Mucosa of rectum (tissue), 2 donors: Measurements from ENCODE around the gene ACTMAP.

Experiments used
- H3K27ac ChIP-seq, 2 donors: one replicate each; pipeline ENCODE4 v1.7.0; 2013; ENCODE audit warnings: inconsistent platforms in 2 of 2, low read depth in 2 of 2, low read length in 2 of 2
- H3K27me3 ChIP-seq, 2 donors: one replicate each; pipeline ENCODE4 v1.7.0; 2013; ENCODE audit warnings: low read length in 2 of 2; ENCODE audit not compliant: control insufficient read depth in 2 of 2, insufficient read depth in 2 of 2
- H3K36me3 ChIP-seq, 2 donors: one replicate each; pipeline ENCODE4 v1.7.0; 2013; ENCODE audit warnings: low read length in 2 of 2; ENCODE audit not compliant: control insufficient read depth in 2 of 2, insufficient read depth in 2 of 2
- H3K4me1 ChIP-seq, 2 donors: one replicate each; pipeline ENCODE4 v1.7.0; 2013; ENCODE audit warnings: low read length in 2 of 2, mild to moderate bottlenecking in 1 of 2; ENCODE audit not compliant: control insufficient read depth in 2 of 2, insufficient read depth in 2 of 2
- H3K4me3 ChIP-seq, 2 donors: one replicate each; pipeline ENCODE4 v1.7.0; 2013; ENCODE audit warnings: low read length in 2 of 2
- H3K9ac ChIP-seq, 2 donors: one replicate each; pipeline ENCODE4 v1.7.0; 2013; ENCODE audit warnings: low read length in 2 of 2, low read depth in 1 of 2, mild to moderate bottlenecking in 1 of 2
- H3K9me3 ChIP-seq, 2 donors: one replicate each; pipeline ENCODE4 v1.7.0; 2013; ENCODE audit warnings: low read length in 2 of 2; ENCODE audit not compliant: control insufficient read depth in 2 of 2
- donor health status: healthy.
- donor health status: Normal muscosa, but diverticular disease.

ACTMAP gene

DNA sequence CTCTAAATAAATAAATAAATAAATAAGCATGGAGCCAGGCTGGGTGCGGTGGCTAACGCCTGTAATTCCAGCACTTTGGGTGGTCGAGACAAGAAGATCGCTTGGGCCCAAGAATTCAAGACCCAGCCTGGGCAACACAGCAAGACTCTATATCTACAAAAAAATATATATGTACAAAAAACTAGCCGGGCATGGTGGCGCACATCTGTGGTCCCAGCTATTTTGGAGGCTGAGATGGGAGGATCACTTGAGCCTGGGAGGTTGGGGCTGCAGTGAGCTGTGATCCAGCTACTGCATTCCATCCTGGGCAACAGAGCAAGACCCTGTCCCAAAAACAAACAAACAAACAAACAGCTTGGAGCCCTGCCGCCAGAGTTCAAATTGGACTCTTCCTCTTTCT lies 2.7 kb downstream of the ACTMAP start:
- peaks cover 6 to 18% of the 10 kb centered on the region in 2 donors for H3K4me1 ChIP-seq

DNA sequence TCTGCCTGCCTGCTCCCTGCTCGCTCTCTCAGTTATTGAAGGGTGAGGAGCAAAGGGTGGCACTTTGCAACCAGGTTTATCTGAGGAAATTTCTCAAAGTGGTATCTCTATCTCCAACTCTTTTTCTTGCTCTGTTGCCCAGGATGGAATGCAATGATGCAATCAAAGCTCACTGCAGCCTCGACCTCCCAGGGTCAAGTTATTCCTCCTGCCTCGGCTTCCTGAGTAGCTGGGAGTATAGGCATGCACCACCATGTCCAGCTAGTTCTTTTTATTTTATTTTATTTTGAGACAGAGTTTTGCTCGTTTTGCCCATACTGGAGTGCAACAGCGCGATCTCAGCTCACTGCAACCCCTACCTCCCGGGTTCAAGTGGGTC lies 4.9 kb downstream of the ACTMAP start:
- Histone ChIP-seq H3K27me3 (no peaks in the 10 kb centered on the region), H3K4me1 (peaks cover 6 to 11% of the 10 kb centered on the region in 2 donors), H3K9ac (no peak overlapping the region), H3K9me3 (no peaks in the 10 kb centered on the region), H3K4me3 (no peak overlapping the region), H3K36me3 (peaks cover 4% of the 10 kb centered on the region in 2 donors), H3K27ac (no peak overlapping the region)

More for the DNA sequence above, 2.7 kb downstream of the ACTMAP start:
- Histone ChIP-seq H3K36me3 (peaks cover 0 to 2% of the 10 kb centered on the region in 2 donors), H3K4me3 (no peak overlapping the region), H3K9ac (no peak overlapping the region), H3K9me3 (no peaks in the 10 kb centered on the region), H3K27ac (no peak overlapping the region), H3K27me3 (no peaks in the 10 kb centered on the region)

DNA sequence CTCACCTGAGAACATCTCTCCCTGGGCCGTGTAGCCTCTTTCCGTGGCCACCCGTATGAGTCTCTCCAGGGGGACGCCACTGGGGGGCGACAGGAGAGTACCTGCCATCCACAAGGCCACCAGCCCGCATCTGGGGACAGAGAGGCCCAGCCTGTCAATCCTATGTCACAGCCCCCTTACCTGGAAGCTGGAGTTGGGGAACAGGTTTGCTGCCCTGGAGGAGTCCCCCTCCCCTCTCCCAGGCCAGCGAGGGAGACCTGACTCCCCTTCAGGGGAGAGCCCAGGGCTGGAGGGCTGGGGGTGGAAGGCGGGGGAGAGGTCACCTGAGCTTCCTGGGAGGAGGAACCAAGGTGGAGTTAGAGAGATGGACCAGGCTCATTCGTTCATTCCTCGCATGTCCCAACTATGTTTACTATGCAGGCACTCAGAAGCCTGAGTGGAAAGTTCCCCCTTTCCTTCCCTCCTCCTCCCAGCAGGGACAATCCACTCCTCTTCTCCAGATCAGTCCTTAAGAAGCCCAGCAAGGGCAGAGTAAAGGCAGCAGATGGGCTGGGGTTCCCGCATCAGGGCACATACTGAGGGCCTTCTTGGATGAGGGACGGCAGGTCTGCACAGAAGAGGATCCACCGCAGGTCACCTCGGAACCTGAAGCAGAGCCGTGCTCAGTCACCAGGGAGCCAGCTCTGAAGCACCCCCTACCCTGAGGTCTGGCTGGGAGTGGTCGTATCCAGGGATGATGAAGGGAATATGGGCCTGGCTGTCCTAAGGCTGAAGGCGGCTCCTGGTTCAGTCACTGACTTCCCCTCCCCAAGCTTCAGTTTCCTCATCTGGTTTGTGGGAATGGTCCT lies 5.5 kb downstream of the ACTMAP start:
- no peak overlapping the region for H3K27ac ChIP-seq
- peaks cover 4 to 8% of the 10 kb centered on the region in 2 donors for H3K36me3 ChIP-seq
- no peaks in the 10 kb centered on the region for H3K9me3 ChIP-seq
- peaks cover 6 to 7% of the 10 kb centered on the region in 2 donors for H3K4me1 ChIP-seq
- no peaks in the 10 kb centered on the region for H3K27me3 ChIP-seq
- no peak overlapping the region for H3K4me3 ChIP-seq
- no peak overlapping the region for H3K9ac ChIP-seq

DNA sequence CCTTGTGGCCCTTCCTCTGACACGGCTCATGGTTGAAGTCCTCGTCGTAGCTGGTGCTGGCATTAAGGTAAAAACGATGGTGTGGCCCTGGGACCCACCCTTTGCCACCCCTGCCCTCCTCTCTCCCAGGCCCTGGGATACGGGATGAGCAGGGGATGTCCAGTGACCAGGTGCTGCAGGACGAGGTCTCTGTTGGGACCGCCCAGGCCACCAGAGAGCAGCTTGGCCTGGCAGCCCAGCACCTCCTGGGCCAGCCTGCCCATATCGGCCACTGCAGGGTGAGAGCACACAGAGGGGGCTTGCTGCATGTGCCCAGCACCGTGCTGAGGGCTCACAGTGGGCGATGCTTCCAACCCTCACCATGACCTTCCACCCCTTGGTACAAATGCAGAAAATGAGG lies 6.4 kb downstream of the ACTMAP start:
- no peaks in the 10 kb centered on the region for H3K27me3 ChIP-seq
- no peak overlapping the region for H3K27ac ChIP-seq
- peaks cover 4 to 16% of the 10 kb centered on the region in 2 donors for H3K36me3 ChIP-seq
- no peaks in the 10 kb centered on the region for H3K9me3 ChIP-seq
- H3K4me1 ChIP-seq: peaks cover 0 to 2% of the 10 kb centered on the region in 2 donors
- H3K9ac ChIP-seq: no peak overlapping the region
- no peak overlapping the region for H3K4me3 ChIP-seq

DNA sequence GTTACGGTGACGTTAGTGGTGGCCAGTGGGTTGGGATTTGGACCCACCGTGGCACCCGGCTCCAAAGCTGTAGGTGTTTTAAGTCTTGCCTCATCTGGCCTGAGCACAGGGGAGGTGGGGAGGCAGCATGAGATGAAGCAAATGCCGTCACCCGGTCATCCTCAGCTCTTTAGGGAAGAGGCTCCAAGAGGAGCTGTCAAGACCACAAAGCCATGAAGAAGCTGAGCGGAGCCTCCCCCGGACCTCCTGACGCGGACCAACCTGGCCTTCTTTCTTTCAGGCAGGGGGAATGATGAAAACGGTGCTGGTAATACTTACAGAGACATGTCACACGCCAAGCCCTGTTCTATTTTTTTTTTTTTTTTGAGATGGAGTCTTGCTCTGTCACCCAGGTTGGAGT lies 7.4 kb downstream of the ACTMAP start:
- Histone ChIP-seq H3K4me1 (peaks cover 0 to 2% of the 10 kb centered on the region in 2 donors), H3K9ac (no peak overlapping the region), H3K27ac (no peak overlapping the region), H3K9me3 (no peaks in the 10 kb centered on the region), H3K27me3 (no peaks in the 10 kb centered on the region), H3K4me3 (no peak overlapping the region), H3K36me3 (peaks cover 4 to 22% of the 10 kb centered on the region in 2 donors)

DNA sequence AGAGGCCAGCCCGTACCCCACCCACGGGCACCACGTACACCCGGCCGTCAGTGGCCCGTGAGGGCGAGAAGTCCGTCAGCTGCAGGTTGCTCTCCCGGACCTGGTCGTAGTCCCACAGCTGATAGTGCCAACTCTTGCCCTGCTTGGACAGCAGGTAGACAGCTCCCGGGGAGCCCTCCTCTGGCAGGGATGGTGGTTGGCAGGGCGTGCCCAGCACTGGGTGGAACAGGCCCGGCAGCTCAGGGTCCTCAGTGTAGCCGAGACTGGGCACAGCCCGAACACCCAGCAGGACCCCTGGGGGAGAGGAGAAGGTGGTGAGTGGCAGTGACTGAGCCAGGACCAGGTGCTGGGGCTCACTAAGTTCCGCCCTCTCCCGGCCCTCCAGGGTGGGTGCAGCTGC lies 7.8 kb downstream of the ACTMAP start:
- Histone ChIP-seq H3K27ac (no peak overlapping the region), H3K4me3 (no peak overlapping the region), H3K4me1 (peaks cover 0 to 2% of the 10 kb centered on the region in 2 donors), H3K9ac (no peak overlapping the region), H3K27me3 (no peaks in the 10 kb centered on the region), H3K36me3 (peaks cover 6 to 25% of the 10 kb centered on the region in 2 donors), H3K9me3 (no peaks in the 10 kb centered on the region)

DNA sequence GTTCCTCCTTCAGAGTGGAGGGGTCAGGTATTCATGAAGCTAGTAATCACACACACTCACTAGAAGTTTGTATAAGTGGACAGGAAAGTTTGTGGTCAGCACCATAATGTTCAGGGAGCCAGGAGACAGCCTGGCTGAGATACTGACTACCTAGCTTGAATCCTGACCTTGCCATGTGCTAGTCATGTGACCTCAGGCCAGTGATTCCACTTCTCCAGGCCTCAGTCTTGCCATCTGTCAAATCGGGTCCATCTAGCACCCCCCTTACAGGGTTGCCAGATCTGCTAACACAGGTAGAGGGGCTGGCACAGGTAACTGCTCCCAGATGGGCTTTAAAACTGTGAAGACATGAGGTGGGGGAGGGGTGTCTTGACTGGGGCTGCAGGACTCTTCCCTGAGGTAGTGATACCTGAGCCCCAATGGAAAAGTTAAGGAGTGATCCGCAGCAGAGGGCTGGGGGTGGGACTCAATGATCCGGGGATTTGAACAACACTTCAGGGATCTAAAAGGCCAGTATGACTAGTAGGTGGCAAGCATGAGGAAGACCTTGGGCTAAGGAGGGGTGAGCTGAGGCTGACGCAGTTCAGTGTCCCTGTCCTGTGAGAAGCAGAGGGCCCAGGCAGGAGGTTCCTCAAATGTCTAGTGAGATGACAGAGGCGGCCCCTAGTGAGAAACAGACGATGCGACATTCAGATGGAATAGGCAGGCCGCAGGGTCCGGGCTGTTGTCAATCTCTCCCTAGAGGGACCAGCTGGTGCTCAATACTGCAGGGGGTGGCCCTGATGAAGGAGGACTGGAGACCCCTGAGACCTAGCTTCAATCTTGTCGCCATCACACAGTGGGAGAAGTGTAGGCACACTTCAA lies 8.5 kb downstream of the ACTMAP start:
- Histone ChIP-seq H3K4me1 (peaks cover 0 to 2% of the 10 kb centered on the region in 2 donors), H3K36me3 (peaks cover 13 to 32% of the 10 kb centered on the region in 2 donors), H3K4me3 (no peak overlapping the region), H3K9me3 (no peaks in the 10 kb centered on the region), H3K27ac (no peak overlapping the region), H3K9ac (no peak overlapping the region), H3K27me3 (no peaks in the 10 kb centered on the region)

DNA sequence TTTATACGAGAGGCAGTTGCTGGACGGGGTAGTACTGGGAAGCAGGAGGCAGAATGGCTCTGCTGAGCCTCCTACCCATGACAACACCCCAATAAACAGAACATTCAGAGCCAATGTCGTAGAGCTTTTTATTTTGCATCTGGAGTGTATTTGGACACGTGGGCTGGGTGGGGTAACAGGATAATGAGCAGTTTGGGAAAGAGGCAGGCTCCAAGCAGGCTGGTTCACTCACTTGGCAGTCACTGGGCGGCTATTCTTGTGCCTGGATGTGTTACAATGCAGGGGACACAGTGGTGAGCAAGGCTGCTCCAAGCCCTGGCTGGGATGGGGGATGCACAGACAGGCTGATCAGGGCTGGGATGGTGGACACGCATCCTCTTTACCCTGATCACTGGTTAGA lies 9.5 kb downstream of the ACTMAP start:
- H3K27ac ChIP-seq: peak overlapping the region; percentile 1 to 22
- peaks cover 2% of the 10 kb centered on the region in 2 donors for H3K4me1 ChIP-seq
- no peaks in the 10 kb centered on the region for H3K9me3 ChIP-seq
- no peaks in the 10 kb centered on the region for H3K27me3 ChIP-seq
- H3K36me3 ChIP-seq: peaks cover 13 to 33% of the 10 kb centered on the region in 2 donors
- no peak overlapping the region for H3K4me3 ChIP-seq
- H3K9ac ChIP-seq: no peak overlapping the region

DNA sequence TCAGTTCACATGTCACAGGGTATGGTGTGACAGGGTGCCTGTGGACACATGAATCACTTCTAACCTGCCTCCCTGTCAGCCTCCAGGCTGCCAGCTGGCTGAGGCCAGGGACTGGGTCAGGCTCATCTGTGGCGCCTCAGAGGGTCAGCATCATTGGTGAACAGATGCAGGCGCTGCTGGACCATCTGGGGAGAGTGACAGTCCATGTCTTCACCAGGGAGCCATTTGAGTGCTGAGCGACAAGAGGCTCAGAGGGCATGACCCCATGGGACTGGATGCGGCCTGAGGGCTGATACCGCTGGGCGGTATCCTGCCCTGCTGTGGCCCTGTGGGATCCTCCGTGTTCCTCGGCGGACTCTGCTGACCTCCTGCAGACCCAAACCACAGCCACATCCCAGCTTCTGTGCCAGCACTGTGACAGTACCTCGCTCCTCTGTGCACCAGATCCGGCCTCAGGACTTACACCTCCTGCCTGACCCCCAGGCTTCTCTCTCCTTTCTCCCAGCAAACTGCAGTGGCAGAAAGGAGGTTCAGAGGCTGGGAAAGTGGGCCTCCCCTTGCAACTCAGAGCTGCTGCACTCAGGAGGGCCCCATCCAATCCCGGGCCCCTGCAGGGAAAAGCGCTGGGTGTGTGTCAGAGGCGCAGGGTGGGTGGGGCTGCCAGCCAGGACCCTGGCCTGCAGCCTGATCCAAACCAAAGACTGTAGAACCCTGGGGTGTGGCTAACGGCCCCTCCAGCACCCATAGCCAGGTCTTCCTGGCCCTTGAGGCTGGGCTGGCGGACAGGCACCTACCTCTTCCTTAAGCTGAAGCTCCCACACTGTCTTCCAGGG lies 10.2 kb downstream of the ACTMAP start:
- peak overlapping the region; percentile 1 to 23 for H3K27ac ChIP-seq
- peaks cover 13 to 40% of the 10 kb centered on the region in 2 donors for H3K36me3 ChIP-seq
- H3K9me3 ChIP-seq: no peaks in the 10 kb centered on the region
- no peaks in the 10 kb centered on the region for H3K27me3 ChIP-seq
- peaks cover 4 to 5% of the 10 kb centered on the region in 2 donors for H3K4me1 ChIP-seq
- no peak overlapping the region for H3K9ac ChIP-seq
- H3K4me3 ChIP-seq: no peak overlapping the region
